ENCODE results near the gene SEPTIN5.

SEPTIN5 gene

GRCh38 chr22:19733755-19734154, 19.5 kb downstream of the SEPTIN5 start:
- DNase-seq (ENCODE audit: low read depth in 3 of 3): no peak

DNA sequence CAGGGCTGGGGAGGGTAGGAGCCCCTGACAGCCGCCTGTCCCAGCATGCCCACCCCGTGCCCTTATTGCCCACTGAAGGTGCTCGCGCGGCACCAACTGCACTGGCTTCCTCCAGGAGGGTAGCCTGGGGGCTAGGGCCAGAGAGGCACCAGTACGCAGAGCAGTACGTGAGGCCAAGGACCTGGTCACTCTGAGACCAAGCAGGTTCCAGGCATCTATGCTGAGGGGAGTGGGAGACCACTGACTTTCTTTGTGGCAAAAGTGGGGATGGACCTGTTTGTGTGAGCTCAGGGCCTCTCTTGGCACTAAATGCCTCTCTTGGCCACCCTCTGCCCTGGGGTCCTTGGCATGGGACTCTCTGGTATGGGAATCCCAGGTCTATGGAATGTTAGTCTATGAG, 19.9 kb downstream of the SEPTIN5 start:
- DNase-seq (ENCODE audit: low read depth in 3 of 3): no peak

DNA sequence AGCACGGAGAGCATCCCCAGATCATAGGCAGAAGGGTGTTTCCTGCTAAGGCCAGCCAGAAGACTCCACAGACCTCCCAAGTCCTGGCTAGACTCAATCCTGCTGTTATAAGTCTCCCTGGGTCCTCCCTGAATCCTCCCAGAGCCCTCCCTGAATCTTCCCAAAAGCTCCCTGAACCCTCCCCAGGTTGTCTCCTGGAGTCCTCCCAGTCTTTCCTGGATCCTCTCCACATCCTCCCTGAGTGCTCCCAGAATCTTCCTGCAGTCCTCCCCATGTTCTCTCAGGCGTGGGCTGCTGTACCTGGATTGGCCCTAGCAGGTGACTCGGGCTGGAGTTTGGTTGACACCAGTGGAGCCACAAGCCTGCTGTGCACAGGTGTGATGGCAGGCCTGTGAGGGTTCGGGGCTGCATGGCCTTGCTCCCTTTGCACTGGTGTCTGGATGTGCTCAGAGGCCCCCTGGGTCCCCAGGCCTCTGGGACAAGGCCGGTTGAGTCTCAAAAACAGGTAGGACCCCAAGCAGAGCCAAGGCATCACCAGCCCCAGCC, 20.6 kb downstream of the SEPTIN5 start:
- DNase-seq (ENCODE audit: low read depth in 3 of 3): no peak

DNA sequence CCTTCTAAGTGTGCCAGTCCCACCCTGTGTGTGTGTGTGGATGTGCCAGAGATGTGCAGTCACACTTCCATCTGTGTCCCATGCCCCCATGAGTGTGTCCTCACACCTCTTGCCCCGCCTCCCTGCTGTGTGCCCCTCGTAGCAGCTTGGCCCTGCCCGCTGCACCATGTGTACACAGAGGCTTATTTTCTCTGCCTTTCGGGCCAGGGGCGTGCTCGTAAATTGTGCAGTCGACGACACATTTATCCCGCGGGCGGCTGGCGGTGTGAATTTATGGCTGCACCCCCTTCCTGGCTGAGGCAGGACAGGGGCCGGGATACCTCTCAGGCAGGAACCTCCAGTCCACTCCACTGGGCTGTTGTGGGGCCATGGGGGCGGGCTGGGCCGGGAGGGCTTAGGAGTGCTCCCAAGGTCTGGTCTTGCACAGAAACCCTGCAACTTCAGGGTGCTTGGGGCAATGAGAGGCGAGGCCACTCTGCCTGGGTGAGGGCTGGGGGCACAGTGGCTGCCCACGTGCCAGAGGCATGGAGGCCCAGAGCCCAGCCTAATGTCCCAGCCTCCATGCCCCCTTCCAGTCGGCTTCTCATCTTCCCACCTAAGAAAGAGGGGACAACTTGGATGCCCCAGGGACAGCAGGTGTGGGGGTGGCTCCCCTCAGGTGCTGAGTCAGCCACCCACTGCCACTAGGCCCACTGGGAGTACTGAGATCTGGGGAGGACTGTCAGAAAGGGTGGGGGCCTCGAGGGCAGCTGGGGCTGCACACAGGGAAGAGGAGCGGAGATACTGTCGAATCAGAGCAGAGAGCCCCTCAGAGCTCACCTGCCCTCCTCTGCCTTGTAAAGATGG, 21.6 kb downstream of the SEPTIN5 start:
- DNase-seq (ENCODE audit: low read depth in 3 of 3): no peak

DNA sequence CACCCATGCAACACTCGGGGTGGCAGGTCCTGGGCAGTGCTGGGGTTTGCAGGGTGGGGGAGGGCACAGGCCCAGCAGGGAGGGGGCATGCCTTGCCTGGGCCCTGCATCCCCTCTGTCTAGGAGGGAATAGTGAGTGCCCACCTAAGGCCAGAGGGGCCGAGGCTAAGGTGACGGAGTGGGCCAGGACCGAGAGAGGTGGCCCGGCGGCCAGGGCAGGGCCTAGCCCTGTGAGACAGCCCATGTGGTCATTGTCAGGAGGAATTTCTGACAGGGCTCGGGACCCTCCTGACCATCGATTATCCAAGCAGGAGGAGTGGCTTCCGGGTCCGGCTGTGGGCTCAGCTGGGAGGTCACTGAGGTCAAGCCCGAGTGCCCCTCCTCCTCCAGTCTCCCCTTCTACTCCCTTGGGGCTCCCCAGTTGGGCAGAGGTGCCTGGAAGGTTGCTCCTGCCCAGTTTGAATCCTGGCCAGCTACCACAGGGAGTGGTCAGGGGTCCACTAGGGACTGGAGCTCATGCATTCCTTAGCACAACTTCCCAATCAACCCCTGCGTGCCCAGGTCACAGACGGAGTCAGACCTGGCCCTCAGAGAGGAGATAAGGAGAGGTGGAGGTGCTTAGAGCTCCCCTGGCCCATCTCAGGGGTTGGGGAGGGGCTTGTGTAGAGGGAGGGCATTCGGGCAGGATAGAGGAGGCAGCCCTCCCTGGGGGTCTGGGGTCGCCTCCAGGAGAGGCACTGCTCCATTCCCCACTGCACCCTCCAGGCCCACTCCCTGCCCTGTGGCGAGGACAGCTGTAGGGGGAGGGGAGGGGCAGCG, 23.8 kb downstream of the SEPTIN5 start:
- DNase-seq (ENCODE audit: low read depth in 3 of 3): no peak

- no peak for DNase-seq (ENCODE audit: low read depth in 3 of 3)
Observed at GRCh38 chr22:19738664-19739447, 24.6 kb downstream of the SEPTIN5 start.

- no peak for DNase-seq (ENCODE audit: low read depth in 3 of 3)
Observed at GRCh38 chr22:19739448-19739895, 25.2 kb downstream of the SEPTIN5 start.

- DNase-seq (ENCODE audit: low read depth in 3 of 3): no peak
Observed at GRCh38 chr22:19739911-19740449, 25.7 kb downstream of the SEPTIN5 start.

GRCh38 chr22:19740586-19740985, 26.3 kb downstream of the SEPTIN5 start:
- DNase-seq (ENCODE audit: low read depth in 3 of 3): no peak

GRCh38 chr22:19741053-19741452, 26.8 kb downstream of the SEPTIN5 start:
- DNase-seq (ENCODE audit: low read depth in 3 of 3): no peak

- DNase-seq (ENCODE audit: low read depth in 3 of 3): no peak
Observed at GRCh38 chr22:19742160-19743066, 28.1 kb downstream of the SEPTIN5 start.

DNA sequence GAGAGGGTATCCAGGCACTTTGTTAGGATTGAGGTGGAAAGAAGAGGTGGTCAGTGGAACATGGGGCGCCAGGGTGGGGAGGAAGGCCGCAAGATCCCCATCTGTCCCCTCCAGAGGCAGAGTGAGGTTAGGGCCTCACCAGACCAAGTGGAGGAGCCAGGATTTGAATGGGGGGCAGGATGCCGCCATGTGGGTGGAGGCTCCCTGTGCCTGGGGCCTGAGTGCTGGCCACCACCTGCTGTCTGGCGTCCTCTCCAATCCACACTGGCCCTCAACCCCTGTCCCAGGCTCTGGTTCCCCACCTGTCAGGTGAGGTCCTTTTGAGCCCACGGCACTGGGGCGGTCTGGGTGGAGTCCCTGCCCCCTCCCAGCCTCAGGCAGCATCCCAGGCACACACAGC, 28.8 kb downstream of the SEPTIN5 start:
- no peak for DNase-seq (ENCODE audit: low read depth in 3 of 3)

DNA sequence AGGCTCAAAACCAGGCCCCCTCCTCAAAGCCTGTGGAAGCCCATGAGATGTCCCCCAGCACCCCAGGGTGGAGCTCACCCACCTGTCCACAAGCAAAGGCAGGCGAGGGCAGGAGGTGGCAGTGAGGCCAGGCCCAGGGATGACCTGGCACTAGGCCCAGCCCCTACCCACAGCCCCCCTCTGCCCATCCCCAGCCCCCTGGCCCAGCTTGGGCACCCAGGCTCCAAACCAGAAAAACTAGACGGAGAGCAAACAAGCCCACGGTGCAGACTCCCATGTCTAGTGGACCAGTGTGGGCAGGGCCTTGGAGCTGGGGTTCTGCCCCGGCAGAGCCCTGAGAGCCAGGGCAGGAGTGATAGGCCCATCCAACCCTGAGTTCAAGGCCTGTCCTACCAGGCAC, 29.3 kb downstream of the SEPTIN5 start:
- no peak for DNase-seq (ENCODE audit: low read depth in 3 of 3)

GRCh38 chr22:19744350-19745006, 30.2 kb downstream of the SEPTIN5 start:
- no peak for DNase-seq (ENCODE audit: low read depth in 3 of 3)

DNA sequence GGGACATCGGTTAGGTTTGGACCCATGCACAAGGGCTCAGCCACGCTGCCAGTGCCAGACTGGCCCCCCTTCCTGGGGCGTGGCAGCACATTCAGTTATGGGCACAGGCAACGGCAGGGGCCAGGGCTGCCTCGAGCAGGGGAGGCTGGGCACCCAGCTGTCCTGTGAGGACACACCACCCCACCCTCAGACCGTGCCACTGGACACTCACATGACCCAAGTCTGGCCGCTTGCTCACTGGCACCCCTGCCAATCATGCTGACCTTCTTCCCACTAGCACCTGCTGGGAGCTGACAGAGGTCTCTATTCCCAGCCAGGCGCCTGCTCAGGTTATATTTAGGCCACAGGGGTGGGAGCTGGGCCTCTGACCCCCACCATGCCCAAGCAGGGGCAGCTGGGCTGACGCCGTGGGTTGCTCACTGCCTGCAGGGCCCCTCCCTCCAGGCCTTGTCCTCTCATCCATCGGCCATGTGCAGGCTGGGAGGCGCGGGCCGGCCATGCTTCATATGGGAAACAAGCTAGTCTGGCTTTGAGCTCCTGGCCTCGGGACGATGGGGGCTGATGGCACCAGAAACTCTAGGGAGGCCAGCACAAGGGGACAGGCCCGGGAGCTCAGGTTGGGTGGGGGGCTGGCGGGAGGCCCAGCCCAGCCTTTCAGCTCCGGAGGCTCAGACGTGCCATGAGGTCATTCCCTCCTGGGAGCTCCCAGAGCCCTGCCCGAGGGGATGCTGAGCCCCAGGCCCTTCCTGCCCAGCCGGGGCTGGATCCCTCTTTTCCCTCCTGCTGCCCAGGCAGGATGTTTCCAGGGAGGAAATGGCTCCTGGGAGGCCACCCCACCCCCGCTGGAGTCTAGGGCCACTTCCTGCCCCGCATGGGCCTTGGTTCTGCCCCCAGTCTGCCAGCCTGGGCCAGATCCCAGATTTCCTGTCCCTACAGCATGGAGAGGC, 31.1 kb downstream of the SEPTIN5 start:
- DNase-seq (ENCODE audit: low read depth in 3 of 3): no peak

DNA sequence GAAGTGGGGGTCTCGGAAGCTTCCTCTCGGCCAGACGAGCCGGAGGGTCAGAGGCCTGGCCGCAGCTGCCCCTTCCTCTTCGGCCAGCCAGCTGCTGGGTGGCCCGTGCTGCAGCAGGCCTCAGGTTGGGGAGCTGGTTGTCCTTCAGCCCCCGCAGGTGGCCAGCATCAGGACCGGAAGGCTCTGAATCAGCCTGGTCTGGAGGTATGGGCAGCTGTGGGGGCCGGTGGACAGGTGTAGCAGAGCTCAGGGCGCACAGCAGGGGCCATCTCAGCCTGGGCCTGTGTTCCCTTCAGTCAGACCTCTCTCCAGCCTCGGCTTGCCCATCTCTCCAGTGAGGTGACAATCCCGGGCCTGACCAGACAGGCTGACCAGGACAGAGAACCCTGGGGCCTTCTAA, 32.4 kb downstream of the SEPTIN5 start:
- DNase-seq (ENCODE audit: low read depth in 3 of 3): no peak

DNA sequence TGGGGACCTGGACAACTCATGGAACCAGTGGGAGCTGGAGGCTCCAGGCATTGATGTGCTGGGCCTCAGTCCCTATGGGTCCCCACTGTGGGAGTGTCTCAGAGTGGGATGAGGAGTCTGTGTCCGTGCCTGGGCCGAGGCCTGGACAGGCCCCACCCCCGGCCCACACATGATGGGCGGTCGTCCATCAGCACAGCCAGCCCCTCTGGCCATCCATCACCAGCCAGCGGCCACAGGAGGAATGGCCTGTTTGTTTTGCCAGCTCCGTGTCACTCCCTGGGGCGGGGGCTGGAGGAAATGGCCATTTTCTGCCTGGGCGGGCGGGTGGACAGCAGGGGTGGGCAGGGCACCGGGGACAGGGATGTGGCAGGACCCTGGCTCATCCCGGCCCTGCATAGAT, 33.2 kb downstream of the SEPTIN5 start:
- no peak for DNase-seq (ENCODE audit: low read depth in 3 of 3)

- DNase-seq (ENCODE audit: low read depth in 3 of 3): no peak
Observed at GRCh38 chr22:19748139-19748538, 33.8 kb downstream of the SEPTIN5 start.

All from stimulated activated CD4-positive, alpha-beta T cell treated with anti-CD3 and anti-CD28 coated beads, TNF-alpha, amount 100 ng/mL, for 4 hours (primary cell).